NT2/D1 (cell line): ENCODE measurements around the gene SP5.
"Not testable (repeated sequence)": the region's sequence is repeated elsewhere in the genome, so short reads cannot be mapped to it uniquely, and the experiment has no call there.

Experiments
- DNase-seq: peaks from one replicate; pipeline ENCODE4 v3.0.0-alpha.2; 2011; ENCODE audit warnings: low read depth, low spot score
- H3K27me3 ChIP-seq: 2 replicates; pipeline ENCODE4 v1.6.0; 2011; ENCODE audit warnings: mild to moderate bottlenecking; ENCODE audit not compliant: insufficient read length, insufficient read depth
- H3K36me3 ChIP-seq: 2 replicates; pipeline ENCODE4 v1.6.1; 2011; ENCODE audit warnings: mild to moderate bottlenecking, low read length, mixed read lengths; ENCODE audit not compliant: insufficient read depth, insufficient read length
- H3K4me1 ChIP-seq: 2 replicates; pipeline ENCODE4 v1.5.1; 2011; ENCODE audit not compliant: insufficient read depth, insufficient read length
- H3K4me3 ChIP-seq: 2 replicates; pipeline ENCODE4 v1.5.1; 2011; ENCODE audit warnings: low read depth; ENCODE audit not compliant: insufficient read length
- H3K9ac ChIP-seq: 2 replicates; pipeline ENCODE4 v1.6.0; 2011; ENCODE audit warnings: low read depth; ENCODE audit not compliant: insufficient read length
- H3K9me3 ChIP-seq: 2 replicates; pipeline ENCODE4 v1.5.1; 2011; ENCODE audit warnings: mild to moderate bottlenecking, low read length; ENCODE audit not compliant: insufficient read depth
- SUZ12 ChIP-seq: IDR thresholded peaks from 2 replicates; pipeline ENCODE4 v1.6.1; 2011; ENCODE audit not compliant: insufficient read length, insufficient read depth; ENCODE audit errors: extremely low read depth
- YY1 ChIP-seq: IDR thresholded peaks from 2 replicates; pipeline ENCODE4 v1.6.1; 2011; ENCODE audit not compliant: insufficient read length, insufficient read depth
- ZNF274 ChIP-seq: IDR thresholded peaks from 2 replicates; pipeline ENCODE4 v1.6.1; 2011; ENCODE audit warnings: mild to moderate bottlenecking, low read depth, low read length

The SP5 gene

DNA sequence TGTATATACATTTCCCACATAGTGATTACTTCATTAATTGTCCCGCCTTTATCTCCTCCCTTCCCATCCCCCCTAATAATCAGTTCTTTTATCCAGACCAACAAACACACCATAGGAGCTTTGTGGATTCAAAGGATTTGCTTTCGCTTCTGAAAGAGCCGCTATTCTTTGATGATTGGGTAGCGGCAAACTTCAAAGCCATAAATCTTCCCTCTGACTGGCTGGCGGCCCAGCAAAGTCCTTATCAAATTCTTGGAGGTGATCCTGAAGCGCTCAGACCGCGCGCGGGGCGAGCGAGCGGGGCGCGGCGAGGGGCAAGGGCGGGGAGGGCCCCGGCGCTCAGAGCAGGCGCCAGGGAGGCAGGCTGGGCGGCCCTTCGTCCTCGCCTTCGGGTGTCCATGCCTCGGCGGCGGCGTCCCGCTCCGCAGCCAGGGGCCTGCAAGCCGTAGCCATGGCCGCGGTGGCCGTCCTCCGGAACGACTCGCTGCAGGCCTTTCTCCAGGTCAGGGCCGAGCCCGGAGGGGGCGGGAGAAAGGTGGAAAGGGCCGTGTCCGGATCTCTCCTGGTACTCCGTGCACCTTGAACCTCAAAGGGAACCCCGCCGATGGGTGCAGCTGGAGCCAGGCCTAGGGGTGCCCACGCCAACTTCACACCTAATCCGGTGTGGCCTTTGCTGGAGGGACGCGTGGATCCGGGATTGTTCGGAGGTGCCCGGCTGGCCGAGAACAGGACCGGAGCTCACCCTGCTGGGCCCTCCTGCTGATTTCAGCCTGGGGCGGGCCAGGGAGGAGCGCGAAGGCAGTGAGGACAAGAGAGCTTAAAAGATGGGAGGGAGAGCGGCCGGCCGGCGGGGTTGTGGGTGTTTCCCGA, at the start of gene SP5:
Gene SP5 (plus strand): TSS at position 276 of the 870 bp plus-strand sequence. CDS start 176 bp downstream, at position 452.
- Histone ChIP-seq H3K36me3 (peaks cover 23% of the 10 kb centered on the region), H3K9ac (peak within 1 kb of the TSS; percentile 87), H3K4me3 (peak within 1 kb of the TSS; percentile 66), H3K27me3 (peaks cover 22% of the 10 kb centered on the region), H3K4me1 (peaks cover 13% of the 10 kb centered on the region), H3K9me3 (peaks cover 38% of the 10 kb centered on the region; the same call in 1 of the 2 replicates)
- DNase-seq = no peak
- TF ChIP-seq YY1 = no peak
- TF ChIP-seq SUZ12 = no peak
- no peak for TF ChIP-seq ZNF274

DNA sequence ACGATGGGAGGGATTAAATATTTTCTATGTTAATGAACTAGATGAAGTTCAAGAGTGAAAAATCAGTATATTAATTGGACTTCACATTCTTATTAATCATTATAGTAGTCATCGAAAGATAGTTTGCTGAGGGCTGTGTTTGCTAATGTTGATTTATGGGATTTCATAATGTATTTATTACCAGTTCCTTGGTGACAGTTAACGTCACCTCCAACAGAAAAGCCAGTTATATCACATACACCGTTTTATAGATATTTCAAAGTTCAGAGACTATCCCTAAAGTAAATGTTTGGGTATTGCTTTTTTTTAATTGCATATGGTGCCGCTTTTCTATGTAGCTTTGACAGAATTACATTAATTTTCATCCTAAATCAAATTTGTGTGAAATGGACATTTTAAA, 49.4 kb upstream of the SP5 start:
- Histone ChIP-seq H3K9ac (no peak overlapping the region), H3K27me3 (no peaks in the 10 kb centered on the region), H3K4me3 (no peak overlapping the region), H3K9me3 (no peaks in the 10 kb centered on the region), H3K36me3 (no peaks in the 10 kb centered on the region), H3K4me1 (no peaks in the 10 kb centered on the region)
- TF ChIP-seq YY1 (no peak), SUZ12 (no peak), ZNF274 (no peak)
- DNase-seq = no peak

DNA sequence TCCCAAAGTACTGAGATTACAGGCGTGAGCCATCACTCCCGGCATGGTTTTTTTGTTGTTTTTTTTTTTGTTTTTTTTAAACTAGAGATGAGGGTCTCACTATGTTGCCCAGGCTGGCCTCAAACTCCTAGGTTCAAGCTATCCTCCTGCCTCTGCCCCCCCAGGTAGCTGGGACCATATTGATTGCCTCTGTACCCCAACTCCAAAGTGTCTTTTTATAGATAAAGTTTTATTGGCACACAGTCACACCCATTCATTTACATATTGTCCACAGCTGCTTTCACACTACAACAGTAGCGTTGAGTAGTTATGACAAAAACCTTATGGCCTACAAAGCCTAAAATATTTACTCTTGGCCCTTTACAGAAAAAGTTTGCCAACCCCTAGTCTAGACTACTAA, 45.2 kb upstream of the SP5 start:
- no peaks in the 10 kb centered on the region for H3K27me3 ChIP-seq
- H3K36me3 ChIP-seq = no peaks in the 10 kb centered on the region
- H3K9me3 ChIP-seq = no peaks in the 10 kb centered on the region
- TF ChIP-seq YY1 (no peak), ZNF274 (no peak), SUZ12 (no peak)
- H3K9ac ChIP-seq = no peak overlapping the region
- H3K4me3 ChIP-seq = no peak overlapping the region
- H3K4me1 ChIP-seq = no peaks in the 10 kb centered on the region
- no peak for DNase-seq

DNA sequence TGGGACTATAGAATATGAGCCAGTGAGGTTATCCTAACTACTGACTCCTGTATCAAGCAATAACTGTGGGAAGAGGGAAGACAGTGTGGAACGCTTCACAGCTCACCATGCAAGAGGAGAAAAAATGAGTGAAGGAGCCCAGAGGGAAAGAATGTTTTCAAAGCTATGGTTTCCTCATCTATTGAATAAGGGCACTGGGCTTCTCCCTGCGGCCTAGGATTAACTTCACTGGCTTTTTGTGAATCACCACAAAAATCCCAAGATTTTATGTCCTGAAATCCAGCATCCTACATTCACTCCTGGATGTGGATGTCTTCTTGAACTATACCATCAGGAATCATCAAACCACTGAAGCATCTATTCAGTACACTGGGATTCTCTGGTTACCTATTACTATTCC, 44.5 kb upstream of the SP5 start:
- no peaks in the 10 kb centered on the region for H3K36me3 ChIP-seq
- TF ChIP-seq YY1 = no peak
- TF ChIP-seq ZNF274 = no peak
- TF ChIP-seq SUZ12 = no peak

DNA sequence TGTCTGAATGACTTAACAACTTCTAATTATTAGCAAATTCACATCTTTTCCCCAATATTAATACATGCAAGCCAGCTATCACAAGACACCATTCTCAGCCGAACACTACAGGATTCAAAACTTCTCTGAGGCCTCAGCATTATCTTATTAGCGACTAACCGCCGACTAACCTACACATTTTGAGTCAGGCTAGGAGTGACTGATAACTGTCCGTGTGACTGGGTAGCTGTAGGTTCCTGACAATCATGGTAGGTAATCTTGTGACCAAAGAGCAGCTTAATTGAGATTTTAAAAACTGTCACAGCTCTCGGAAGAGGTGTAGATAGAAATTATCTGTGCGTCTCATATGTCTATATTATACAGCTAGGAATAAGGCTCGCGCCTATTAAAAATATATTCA, 44.1 kb upstream of the SP5 start:
- DNase-seq = no peak
- H3K36me3 ChIP-seq = no peaks in the 10 kb centered on the region

More for the DNA sequence above, 44.5 kb upstream of the SP5 start:
- no peak overlapping the region for H3K4me3 ChIP-seq
- no peaks in the 10 kb centered on the region for H3K4me1 ChIP-seq
- DNase-seq = no peak
- H3K27me3 ChIP-seq = no peaks in the 10 kb centered on the region
- H3K9ac ChIP-seq = no peak overlapping the region
- H3K9me3 ChIP-seq = no peaks in the 10 kb centered on the region

DNA sequence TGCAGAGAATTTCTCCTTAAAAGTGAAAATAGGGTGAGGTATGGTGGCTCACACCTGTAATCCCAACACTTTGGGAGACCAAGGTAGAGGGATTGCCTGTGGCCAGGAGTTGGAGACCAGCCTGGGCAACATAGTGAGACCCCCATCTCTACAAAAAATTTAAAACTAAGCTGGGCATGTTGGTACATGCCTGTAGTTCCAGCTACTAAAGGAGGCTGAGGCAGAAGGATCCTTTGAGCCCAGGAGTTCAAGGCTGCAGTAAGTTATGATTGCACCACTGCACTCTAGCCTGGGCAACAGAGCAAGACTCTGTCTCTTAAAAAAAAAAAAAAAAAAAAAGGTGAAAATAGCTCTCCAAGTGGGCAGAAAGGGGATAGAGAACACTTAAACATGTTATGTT, 40.9 kb upstream of the SP5 start:
- not testable (repeated sequence) for H3K9me3 ChIP-seq, H3K36me3 ChIP-seq, H3K27me3 ChIP-seq, H3K4me1 ChIP-seq, H3K4me3 ChIP-seq, DNase-seq, H3K9ac ChIP-seq

More for the DNA sequence above, 44.1 kb upstream of the SP5 start:
- no peaks in the 10 kb centered on the region for H3K4me1 ChIP-seq
- H3K9me3 ChIP-seq = no peaks in the 10 kb centered on the region
- TF ChIP-seq SUZ12 (no peak), YY1 (no peak), ZNF274 (no peak)
- H3K27me3 ChIP-seq = no peaks in the 10 kb centered on the region
- H3K4me3 ChIP-seq = no peak overlapping the region
- H3K9ac ChIP-seq = no peak overlapping the region

DNA sequence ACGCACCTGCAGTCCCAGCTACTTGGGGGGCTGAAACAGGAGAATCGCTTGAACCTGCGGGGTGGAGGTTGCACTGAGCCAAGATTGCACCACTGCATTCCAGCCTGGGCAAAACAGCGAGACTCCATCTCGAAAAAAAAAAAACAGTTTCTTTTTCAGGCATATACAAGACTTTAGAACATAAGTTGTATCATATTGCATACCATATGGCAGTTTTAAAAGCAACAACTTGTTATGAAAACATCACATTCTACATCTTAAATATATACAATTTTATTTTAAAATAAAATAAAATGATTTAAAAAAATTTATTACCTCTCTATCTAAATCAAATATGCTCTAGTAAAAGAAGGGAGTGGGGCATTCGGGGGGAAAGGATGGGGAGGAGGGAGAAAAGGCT, 39.4 kb upstream of the SP5 start:
- H3K4me1 ChIP-seq = no peaks in the 10 kb centered on the region
- H3K9me3 ChIP-seq = no peaks in the 10 kb centered on the region
- H3K27me3 ChIP-seq = no peaks in the 10 kb centered on the region
- no peaks in the 10 kb centered on the region for H3K36me3 ChIP-seq
- DNase-seq = no peak
- TF ChIP-seq SUZ12 (no peak), YY1 (no peak), ZNF274 (no peak)
- H3K4me3 ChIP-seq = no peak overlapping the region
- H3K9ac ChIP-seq = no peak overlapping the region
